HFF-Myc (cell line): ENCODE data around the gene HMSD.

Source experiments
- DNase-seq: peaks from one replicate; pipeline ENCODE4 v3.0.0-alpha.2; 2011; ENCODE audit warnings: low read depth; ENCODE audit errors: extremely low read depth
- H3K4me3 ChIP-seq: replicated peaks from 2 replicates; pipeline ENCODE4 v1.5.1; 2011; ENCODE audit warnings: low read depth, mild to moderate bottlenecking, control low read depth, low read length
- TF ChIP-seq, protein P1 (sequence below): IDR thresholded peaks from 2 replicates; pipeline ENCODE4 v1.5.1; 2012; ENCODE audit warnings: mild to moderate bottlenecking, low read depth, low read length, control low read depth; ENCODE audit errors: missing control alignments

The HMSD gene

GRCh38 chr18:63975628-63976027, 26.5 kb downstream of the HMSD start:
- TF ChIP-seq, protein P1, sequence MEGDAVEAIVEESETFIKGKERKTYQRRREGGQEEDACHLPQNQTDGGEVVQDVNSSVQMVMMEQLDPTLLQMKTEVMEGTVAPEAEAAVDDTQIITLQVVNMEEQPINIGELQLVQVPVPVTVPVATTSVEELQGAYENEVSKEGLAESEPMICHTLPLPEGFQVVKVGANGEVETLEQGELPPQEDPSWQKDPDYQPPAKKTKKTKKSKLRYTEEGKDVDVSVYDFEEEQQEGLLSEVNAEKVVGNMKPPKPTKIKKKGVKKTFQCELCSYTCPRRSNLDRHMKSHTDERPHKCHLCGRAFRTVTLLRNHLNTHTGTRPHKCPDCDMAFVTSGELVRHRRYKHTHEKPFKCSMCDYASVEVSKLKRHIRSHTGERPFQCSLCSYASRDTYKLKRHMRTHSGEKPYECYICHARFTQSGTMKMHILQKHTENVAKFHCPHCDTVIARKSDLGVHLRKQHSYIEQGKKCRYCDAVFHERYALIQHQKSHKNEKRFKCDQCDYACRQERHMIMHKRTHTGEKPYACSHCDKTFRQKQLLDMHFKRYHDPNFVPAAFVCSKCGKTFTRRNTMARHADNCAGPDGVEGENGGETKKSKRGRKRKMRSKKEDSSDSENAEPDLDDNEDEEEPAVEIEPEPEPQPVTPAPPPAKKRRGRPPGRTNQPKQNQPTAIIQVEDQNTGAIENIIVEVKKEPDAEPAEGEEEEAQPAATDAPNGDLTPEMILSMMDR = no peak

GRCh38 chr18:63977040-63977439, 27.9 kb downstream of the HMSD start:
- TF ChIP-seq, protein P1 = no peak
- no peak for DNase-seq
- no peak overlapping the region for H3K4me3 ChIP-seq

More at GRCh38 chr18:63975628-63976027, 26.5 kb downstream of the HMSD start:
- no peak overlapping the region for H3K4me3 ChIP-seq
- DNase-seq = no peak

- H3K4me3 ChIP-seq = no peak overlapping the region
- TF ChIP-seq, protein P1 = peak; percentile 86
- peak; percentile 52 for DNase-seq
These were observed 30.4 kb downstream of the HMSD start for GRCh38 chr18:63979409-63979920.

DNA sequence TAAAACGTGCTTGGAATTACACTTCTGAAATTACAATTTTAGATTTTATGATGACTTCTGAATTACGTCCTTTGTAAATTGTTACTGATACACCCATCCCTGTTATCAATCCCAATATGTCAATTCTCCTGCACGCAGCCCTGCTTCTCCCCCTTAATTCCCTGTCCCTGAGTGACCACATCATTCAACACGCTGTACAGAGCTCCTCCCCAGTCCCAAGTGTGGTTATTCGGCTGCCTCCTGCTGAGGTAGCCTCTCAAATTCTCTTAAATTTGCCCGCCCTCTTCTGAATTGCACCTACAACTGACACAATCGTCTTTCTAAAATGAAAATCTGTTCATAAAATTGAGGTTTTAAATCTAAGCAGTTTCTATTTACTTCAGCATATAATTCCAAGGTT, 30.9 kb downstream of the HMSD start:
- TF ChIP-seq, protein P1 = no peak
- H3K4me3 ChIP-seq = no peak overlapping the region
- no peak for DNase-seq

GRCh38 chr18:63980896-63981460, 31.9 kb downstream of the HMSD start:
- TF ChIP-seq, protein P1 = no peak
- DNase-seq = no peak
- H3K4me3 ChIP-seq = no peak overlapping the region

- DNase-seq = no peak
These were observed 32.6 kb downstream of the HMSD start for GRCh38 chr18:63981719-63982118.

More at GRCh38 chr18:63981719-63982118, 32.6 kb downstream of the HMSD start:
- TF ChIP-seq, protein P1 = no peak
- no peak overlapping the region for H3K4me3 ChIP-seq
